HG03342 (cell line): ENCODE data around the gene SAFB2.

Source experiments
- ATAC-seq: cut with Tn5 transposase; IDR thresholded peaks from one replicate; pipeline ENCODE4 v1.9.1; 2021; ENCODE audit warnings: mild to moderate bottlenecking, moderate library complexity; ENCODE audit not compliant: unreplicated experiment

Gene SAFB2

DNA sequence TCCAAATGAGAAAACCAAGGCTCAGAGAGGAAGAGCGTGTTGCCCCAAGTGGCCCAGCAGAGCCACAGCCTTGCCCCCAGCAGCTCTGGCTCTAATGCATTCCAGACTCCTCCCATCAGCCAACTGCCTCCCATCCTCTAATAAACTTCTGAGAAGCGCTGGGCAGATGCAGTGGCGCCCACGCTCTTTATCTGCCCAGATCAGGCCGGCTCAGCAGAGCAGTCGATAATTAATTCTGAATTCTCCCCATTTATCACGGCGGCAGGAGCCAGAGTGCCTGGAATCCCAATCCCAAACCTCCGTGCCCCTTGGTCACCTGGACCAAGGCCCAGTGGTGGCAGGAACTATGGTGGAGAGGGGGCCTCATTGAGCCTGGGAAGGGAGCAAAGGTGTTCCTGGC, 68.7 kb downstream of the SAFB2 start:
- no peak for ATAC-seq

- no peak for ATAC-seq
Measured at GRCh38 chr19:5547881-5548280, 74.7 kb downstream of the SAFB2 start.

- ATAC-seq: no peak
Measured at GRCh38 chr19:5545984-5546383, 76.6 kb downstream of the SAFB2 start.

DNA sequence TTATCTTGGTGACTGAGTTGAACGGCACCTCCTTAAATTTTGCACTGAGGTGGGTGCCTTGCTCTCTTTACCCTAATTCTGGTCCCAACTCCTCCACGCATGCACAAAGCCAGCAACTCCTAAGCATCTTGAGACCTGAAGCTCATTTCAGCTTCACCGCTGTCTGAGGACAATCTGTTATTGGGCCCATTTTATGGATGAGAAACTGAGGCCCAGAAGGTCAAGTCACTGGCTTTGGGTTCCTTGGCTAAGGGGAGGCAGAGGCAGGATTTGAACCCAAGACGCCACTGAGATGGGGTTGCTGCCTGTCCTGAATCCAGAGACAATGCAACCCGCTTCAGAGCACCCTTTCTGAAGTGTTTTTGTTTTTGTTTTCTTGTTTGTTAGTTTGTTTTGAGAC, 77.5 kb downstream of the SAFB2 start:
- no peak for ATAC-seq

DNA sequence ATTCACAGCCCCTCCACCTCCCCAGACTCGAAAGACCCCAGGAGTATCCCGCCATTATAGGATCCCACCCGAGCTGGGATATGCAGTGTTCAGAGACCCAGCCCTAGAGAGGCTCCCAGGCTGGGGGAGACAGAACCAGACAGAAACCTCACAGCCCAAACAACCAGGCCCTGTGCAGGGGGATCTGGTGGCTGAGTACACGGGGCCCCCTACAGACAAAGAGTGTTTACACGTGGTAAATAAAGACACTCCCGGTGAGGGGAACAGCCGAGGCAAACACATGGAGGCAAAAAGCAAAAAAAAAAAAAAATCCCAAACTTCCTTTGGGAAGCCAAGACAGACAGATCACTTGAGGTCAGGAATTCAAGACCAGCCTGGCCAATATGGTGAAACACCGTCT, 79.9 kb downstream of the SAFB2 start:
- ATAC-seq: no peak

DNA sequence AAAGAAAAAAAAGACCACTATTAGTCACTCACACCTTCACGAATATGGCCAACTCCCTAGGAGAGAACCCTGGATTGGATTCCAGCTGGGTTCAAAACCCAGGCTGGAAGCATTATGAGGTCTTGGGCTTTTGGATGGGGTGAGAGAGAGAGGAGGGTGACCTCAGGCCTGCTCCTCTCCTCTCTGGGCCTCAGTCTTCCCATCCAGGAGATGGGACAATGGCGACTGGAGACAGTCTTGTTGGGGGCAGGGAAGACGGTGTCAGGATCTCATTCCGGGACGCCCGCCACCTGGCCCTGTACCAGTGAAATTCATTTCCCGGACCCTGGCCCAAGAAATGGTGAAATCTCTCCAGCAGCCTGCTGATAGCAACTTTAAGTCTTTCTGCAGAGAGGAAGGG, 81.1 kb downstream of the SAFB2 start:
- ATAC-seq: no peak

DNA sequence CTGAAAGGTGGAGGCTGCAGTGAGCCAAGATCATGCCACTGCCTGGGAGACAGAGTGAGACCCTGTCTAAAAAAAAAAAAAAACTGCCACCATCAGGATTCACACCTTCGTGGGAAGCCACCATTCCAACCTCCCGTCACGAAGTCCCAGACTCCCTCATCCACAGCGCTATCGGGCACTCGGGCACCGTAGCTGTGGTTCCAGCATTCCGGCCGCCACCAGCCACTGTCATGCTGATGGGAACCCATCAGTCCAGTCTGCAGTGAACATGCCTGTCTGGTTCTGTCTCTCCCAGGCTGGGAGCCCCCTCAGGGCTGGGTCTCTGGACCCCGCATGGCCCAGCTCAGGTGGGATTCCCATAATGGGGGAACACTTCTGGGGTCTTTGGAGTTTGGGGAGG, 82.4 kb downstream of the SAFB2 start:
- ATAC-seq: no peak

DNA sequence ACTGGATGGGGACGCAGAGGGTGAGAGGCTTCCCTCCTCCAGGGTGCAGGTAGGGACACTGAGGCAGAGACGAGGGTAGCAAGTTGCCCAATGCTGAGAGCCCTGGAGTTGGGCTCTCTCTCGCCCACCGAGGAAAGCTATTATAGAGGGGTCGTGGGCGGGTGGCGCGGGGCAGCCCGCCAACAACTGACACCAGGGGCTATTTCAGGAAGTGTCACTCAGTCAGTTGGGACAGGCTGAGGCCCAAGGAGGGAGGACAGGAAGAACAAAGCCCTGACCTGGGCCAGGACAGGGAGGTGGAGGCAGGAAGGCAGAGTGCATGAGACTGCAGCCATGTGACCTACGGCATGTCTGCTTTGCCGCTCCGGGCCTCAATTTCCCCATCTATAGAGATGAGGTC, 84.7 kb downstream of the SAFB2 start:
- no peak for ATAC-seq
